ENCODE measurements around the gene HEG1.
A peak's percentile ranks its signal among the peaks of the same experiment; 100 is the strongest.
"Not testable (repeated sequence)": the region's sequence is repeated elsewhere in the genome, so short reads cannot be mapped to it uniquely, and the experiment has no call there.

GRCh38 chr3:125082339-125082738, 26.5 kb upstream of the HEG1 start:
- TF ChIP-seq POLR2AphosphoS5 (IDR thresholded peaks at IDR 0.05; ENCODE audit: low read depth, low read length): 0 out of 2 replicates have a peak, but pooled peaks have one; percentile 18
- TF ChIP-seq POLR2A (IDR thresholded peaks at IDR 0.05; ENCODE audit: low read depth, low read length): not testable (repeated sequence)

Data from GM12891 (cell line).